ENCODE results near the gene JPT1.

The JPT1 gene

DNA sequence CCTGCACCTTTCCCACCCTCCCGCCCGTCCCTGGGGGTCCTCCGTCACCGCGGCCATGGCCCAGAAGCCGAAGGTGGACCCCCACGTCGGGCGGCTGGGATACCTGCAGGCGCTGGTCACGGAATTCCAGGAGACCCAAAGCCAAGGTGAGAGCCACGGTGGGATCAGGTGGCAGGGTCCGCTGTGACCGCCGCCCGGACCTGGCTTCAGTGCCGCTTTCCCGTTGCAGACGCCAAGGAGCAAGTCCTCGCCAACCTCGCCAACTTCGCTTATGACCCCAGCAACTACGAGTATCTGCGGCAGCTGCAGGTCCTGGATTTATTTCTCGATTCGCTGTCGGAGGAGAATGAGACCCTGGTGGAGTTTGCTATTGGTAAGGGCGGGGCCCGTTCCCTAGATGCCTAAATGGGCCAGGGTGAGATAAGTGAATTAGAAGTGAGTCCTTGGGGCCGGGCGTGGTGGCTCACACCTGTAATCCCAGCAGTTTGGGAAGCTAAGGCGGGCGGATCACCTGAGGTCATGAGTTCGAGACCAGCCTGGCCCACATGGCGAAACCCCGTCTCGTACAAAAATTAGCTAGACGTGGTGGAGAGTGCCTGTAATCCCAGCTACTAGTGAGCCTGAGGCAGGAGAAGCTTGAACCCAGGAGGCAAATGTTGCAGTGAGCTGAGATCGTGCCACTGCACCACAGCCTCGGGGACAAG, 43.9 kb downstream of the JPT1 start:
- Histone ChIP-seq H3K36me3 (ENCODE audit: insufficient read depth, low read length) (no peaks in the 10 kb centered on the region; the same call in 1 of the 2 replicates), H3K4me1 (ENCODE audit: insufficient read depth, low read length) (peaks cover 4% of the 10 kb centered on the region; the same call in 1 of the 2 replicates)

DNA sequence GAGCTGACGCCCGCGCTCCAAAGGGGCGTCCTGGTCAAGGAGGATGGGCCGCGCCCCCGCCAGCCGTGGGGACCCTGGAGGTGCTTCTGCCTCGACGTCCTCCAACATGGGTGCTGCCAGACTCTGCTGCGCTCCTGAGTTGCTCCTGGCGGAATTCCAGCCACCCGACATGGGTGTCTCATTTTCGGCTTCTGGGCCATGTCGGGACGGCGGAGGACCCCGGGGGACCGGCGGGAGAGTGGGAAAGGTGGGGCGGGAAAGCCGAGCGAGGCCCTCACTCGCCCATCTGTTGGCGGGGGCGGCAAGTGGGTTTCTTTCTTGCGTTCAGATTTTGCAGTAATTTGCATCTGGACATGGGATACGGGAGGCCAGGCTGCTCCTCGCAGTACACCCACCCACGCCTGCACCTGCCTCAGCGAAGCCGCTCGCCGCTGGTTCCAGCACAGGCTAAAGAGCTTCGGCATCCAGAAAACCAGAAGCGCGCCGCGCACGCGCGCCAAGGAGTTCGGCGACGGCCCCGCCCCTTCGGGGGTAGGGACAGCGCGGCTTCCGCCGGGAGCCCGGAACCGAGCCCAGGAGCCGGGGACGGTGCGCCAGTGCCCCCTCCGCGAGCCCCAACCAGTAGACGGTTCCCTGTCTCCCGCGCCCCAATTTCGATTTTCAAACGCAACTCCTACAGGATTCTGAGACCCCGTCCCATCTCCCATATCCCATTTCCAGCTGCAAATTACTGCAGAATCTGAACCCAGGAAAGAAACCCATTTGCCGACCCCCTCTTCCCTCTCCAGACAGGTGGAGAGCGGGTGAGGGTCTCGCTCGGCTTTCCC, 44.7 kb downstream of the JPT1 start, which contains the start of gene ARMC7:
TSS of gene ARMC7 (plus strand) at position 563 of the 827 bp plus-strand sequence. CDS start 320 bp downstream, outside the sequence.
- H3K9ac ChIP-seq (ENCODE audit: low read depth, low read length) = peak within 1 kb of the TSS; percentile 87

More for the DNA sequence above, 43.9 kb downstream of the JPT1 start:
- no peaks in the 10 kb centered on the region for H3K9me3 ChIP-seq (ENCODE audit: control insufficient read depth, insufficient read depth, low read length)
- H3K9ac ChIP-seq (ENCODE audit: low read depth, low read length) = peak overlapping the region; percentile 87

DNA sequence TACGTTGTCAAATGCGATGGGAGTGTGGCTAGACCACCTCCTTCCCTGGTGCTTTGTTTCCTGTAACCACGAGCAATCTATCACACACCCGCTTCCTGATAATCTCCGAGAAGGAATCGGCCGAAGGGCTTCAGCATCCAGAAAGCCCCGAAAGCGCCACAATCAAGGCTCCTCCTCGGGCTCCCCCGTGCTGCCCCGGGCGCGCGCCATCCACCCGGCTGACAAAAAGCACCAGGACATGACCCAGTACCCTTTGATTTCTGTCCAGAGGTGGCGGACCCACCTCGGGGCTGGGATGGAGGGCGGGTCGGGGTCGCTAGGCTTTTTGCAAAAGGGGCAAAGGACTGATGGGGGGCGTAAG, 45.3 kb downstream of the JPT1 start:
- Histone ChIP-seq H3K4me1 (ENCODE audit: insufficient read depth, low read length) (no peaks in the 10 kb centered on the region), H3K36me3 (ENCODE audit: insufficient read depth, low read length) (no peaks in the 10 kb centered on the region), H3K9me3 (ENCODE audit: control insufficient read depth, insufficient read depth, low read length) (no peaks in the 10 kb centered on the region), H3K9ac (ENCODE audit: low read depth, low read length) (peak overlapping the region; percentile 87)

More for the DNA sequence above, 44.7 kb downstream of the JPT1 start, which contains the start of gene ARMC7:
- Histone ChIP-seq H3K36me3 (ENCODE audit: insufficient read depth, low read length) (no peaks in the 10 kb centered on the region), H3K4me1 (ENCODE audit: insufficient read depth, low read length) (peaks cover 4% of the 10 kb centered on the region; the same call in 1 of the 2 replicates), H3K9me3 (ENCODE audit: control insufficient read depth, insufficient read depth, low read length) (no peaks in the 10 kb centered on the region)

DNA sequence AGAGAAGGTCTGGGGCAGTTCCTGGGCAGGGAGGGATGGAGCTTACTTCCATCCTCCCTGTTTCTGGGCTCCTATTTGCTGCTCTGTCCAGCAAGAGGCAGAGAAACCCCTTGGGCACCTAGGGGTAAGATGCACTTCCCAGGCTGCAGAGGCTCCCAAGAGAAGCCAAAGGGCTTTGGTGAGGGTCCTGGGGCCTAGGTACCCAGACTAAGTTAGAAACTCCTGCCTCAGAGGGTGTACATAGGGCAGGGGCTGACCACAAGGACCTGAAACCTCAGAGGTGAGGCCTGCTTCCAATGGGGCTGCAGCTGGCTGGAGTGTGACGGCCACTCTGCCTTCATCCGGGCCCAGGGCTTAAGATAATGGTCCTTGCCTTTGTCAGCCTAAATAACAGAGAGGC, 46.1 kb downstream of the JPT1 start:
- Histone ChIP-seq H3K4me1 (ENCODE audit: insufficient read depth, low read length) (no peaks in the 10 kb centered on the region), H3K9me3 (ENCODE audit: control insufficient read depth, insufficient read depth, low read length) (no peaks in the 10 kb centered on the region), H3K9ac (ENCODE audit: low read depth, low read length) (no peak overlapping the region), H3K36me3 (ENCODE audit: insufficient read depth, low read length) (no peaks in the 10 kb centered on the region)

DNA sequence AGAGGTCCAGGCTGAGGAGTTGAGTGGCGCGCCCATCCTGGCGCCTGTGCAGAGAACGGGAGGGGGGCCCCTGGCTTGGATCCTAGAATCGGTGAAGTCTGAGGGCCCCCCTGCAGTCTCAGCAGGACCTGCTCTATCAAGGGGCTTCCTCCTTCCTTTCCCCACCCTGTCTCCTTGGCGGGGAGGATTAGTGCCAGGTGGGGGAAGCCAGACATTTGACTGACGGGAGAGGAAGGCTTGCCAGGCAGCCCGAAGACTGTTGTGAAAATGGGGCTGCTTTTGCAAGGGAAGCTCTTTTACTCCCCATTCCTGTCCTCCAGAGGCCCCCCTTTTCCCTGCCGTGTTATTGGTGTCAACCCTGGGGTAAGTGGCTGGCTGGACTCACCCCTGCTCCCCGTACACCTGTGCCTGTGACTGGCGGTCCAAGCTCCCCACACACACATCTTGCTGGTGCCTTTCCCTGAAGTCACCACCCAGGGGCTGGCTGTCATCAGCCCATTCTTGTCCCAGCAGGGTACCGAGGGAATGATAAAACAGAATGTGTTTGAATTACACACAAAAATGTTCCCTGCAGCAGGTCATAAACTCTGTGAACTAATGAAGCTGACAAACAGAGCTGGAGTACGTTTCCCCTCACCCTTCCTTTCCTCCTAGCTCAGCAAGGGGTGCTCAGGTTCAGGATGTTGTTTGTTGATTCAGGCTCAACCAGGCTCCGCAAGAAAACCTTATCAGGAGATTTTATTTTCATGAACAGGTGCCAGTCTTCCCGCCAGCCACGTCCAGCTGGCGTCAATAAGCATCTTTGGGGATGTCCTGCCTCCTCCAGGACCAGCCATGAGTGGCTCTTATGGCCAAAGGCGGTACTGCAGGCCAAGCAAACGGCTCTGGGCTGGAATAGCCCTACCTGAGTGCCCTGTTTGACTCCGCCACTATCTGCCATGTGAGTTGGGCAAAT, 48.9 kb downstream of the JPT1 start:
- Histone ChIP-seq H3K9ac (ENCODE audit: low read depth, low read length) (no peak overlapping the region), H3K36me3 (ENCODE audit: insufficient read depth, low read length) (0 out of 2 replicates have a peak, but pooled peaks cover 11% of the 10 kb centered on the region), H3K4me1 (ENCODE audit: insufficient read depth, low read length) (peaks cover 8% of the 10 kb centered on the region; the same call in 1 of the 2 replicates), H3K9me3 (ENCODE audit: control insufficient read depth, insufficient read depth, low read length) (no peaks in the 10 kb centered on the region)

DNA sequence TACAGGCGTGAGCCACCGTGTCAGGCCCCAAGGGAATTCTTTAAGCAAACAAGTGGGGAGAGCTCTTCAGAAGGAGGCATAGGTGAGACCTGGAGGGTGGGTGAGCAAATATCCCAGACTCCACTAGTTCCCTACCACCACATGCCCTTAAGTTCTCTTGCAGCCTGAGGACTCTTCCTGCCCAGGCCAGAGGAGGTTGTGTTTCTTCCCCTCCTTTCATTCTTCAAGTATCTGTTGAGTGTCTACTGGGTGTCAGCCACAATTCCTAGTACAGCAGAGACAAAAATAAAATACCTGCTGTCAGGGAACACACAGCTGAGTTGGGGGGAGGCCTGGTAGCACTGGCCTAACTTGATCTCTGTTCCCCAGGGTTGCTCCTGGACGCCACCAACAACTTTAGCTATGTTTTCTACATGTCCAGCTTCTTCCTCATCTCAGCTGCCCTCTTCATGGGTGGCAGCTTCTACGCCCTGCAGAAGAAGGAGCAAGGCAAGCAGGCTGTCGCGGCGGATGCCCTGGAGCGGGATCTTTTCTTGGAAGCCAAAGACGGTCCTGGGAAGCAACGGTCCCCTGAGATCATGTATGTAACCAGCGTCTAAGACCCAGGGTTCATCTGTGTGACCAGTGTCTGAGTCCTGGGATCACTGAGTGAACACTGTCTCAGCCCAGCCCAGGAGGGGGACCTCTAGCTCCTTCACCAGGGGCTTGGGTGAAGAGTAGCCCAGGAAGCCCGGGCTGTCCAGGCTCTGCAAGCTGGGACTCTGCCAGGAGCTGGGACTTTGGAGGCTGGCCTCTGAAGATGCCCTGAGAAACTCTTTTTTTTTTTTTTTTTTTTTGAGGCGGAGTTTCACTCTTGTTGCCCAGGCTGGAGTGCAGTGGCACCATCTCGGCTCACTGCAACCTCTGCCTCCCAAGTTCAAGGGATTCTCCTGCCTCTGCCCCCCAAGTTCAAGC, 50.4 kb downstream of the JPT1 start:
- no peak overlapping the region for H3K9ac ChIP-seq (ENCODE audit: low read depth, low read length)
- peaks cover 8% of the 10 kb centered on the region; the same call in 1 of the 2 replicates for H3K4me1 ChIP-seq (ENCODE audit: insufficient read depth, low read length)
- no peaks in the 10 kb centered on the region for H3K9me3 ChIP-seq (ENCODE audit: control insufficient read depth, insufficient read depth, low read length)
- H3K36me3 ChIP-seq (ENCODE audit: insufficient read depth, low read length) = 0 out of 2 replicates have a peak, but pooled peaks cover 11% of the 10 kb centered on the region

DNA sequence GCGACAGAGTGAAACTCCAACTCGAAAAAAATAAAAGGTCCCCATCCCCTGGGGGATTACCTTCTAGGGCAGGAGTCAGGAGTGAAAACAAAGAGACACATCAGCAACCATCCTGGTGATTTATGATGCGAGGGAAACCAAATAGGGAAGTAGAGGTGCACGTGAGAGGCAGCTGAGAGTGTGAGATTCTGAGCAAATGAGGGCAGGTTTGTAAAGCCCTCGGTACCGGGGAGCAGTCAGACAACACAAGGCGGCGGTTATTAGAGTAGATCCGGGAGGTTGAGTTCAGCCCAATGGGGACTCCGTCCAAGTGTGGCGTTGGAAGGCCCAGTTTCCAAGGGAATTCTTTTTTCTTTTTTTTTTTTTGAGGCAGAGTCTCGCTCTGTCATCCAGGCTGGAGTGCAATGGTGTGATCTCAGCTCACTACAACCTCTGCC, 51.9 kb downstream of the JPT1 start:
- peaks cover 8% of the 10 kb centered on the region; the same call in 1 of the 2 replicates for H3K4me1 ChIP-seq (ENCODE audit: insufficient read depth, low read length)

DNA sequence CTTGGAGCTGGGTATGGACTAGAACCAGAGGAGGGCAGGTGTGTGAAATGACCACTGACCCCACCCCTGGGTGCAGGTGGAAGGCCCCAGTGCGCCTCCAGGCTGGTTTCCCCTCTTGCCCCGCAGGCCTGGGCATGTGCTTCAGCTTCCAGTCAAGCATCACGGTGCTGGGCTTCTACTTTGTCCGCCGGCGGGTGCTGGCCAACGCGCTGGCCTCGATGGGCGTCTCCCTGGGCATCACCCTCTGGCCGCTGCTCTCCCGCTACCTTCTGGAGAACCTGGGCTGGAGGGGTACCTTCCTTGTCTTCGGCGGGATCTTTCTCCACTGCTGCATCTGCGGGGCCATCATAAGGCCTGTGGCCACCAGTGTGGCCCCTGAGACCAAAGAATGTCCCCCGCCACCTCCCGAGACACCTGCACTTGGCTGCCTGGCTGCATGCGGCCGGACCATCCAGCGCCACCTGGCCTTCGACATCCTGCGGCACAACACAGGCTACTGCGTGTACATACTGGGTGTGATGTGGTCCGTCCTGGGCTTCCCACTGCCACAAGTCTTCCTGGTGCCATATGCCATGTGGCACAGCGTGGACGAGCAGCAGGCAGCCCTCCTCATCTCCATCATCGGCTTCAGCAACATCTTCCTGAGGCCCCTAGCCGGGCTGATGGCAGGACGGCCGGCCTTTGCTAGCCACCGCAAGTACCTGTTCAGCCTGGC, 54.3 kb downstream of the JPT1 start:
- Histone ChIP-seq H3K9me3 (ENCODE audit: control insufficient read depth, insufficient read depth, low read length) (no peaks in the 10 kb centered on the region), H3K4me1 (ENCODE audit: insufficient read depth, low read length) (peaks cover 8% of the 10 kb centered on the region; the same call in 1 of the 2 replicates), H3K9ac (ENCODE audit: low read depth, low read length) (no peak overlapping the region), H3K36me3 (ENCODE audit: insufficient read depth, low read length) (peaks cover 16% of the 10 kb centered on the region; the same call in 1 of the 2 replicates)

More for the DNA sequence above, 51.9 kb downstream of the JPT1 start:
- Histone ChIP-seq H3K9me3 (ENCODE audit: control insufficient read depth, insufficient read depth, low read length) (no peaks in the 10 kb centered on the region), H3K36me3 (ENCODE audit: insufficient read depth, low read length) (peaks cover 16% of the 10 kb centered on the region; the same call in 1 of the 2 replicates), H3K9ac (ENCODE audit: low read depth, low read length) (no peak overlapping the region)

DNA sequence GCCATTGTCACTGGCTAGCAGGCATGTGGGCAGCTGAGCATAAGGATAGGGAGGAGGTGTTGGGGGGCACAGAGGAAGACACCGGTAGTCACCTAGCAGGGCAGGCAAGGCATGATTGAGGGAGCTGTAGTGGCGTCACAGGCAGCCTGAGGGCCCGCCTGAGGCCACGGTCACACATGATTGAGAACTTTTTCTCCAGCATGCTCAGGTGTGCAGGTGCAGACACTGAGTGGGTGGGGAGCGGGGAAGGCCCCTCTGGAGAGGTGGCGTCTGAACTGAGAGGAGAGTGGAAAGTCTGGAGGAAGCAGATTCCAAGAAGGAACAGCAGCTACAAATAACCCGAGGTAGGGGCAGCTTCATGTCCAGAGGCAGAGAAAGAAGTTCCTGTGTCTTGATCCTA, 55.5 kb downstream of the JPT1 start:
- H3K9me3 ChIP-seq (ENCODE audit: control insufficient read depth, insufficient read depth, low read length) = no peaks in the 10 kb centered on the region
- H3K36me3 ChIP-seq (ENCODE audit: insufficient read depth, low read length) = peaks cover 16% of the 10 kb centered on the region; the same call in 1 of the 2 replicates
- no peak overlapping the region for H3K9ac ChIP-seq (ENCODE audit: low read depth, low read length)
- H3K4me1 ChIP-seq (ENCODE audit: insufficient read depth, low read length) = peaks cover 8% of the 10 kb centered on the region; the same call in 1 of the 2 replicates

DNA sequence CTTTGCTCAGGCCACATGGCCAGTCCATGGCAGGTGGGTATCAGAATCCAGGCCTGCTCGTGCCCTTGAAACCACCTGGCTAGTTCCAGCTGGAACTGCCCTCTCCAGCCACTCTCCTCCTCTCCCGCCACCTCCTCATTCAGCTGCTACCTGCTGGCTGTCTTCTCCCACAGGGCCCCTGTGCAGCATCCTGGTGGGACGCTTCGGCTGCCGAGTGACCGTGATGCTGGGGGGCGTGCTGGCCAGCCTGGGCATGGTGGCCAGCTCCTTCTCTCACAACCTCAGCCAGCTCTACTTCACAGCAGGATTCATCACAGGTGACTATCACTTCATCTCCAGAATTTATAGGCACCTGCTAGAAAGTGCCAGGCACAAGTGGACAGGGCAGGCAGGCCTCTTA, 56.4 kb downstream of the JPT1 start:
- Histone ChIP-seq H3K36me3 (ENCODE audit: insufficient read depth, low read length) (peaks cover 16% of the 10 kb centered on the region; the same call in 1 of the 2 replicates), H3K4me1 (ENCODE audit: insufficient read depth, low read length) (peaks cover 13% of the 10 kb centered on the region; the same call in 1 of the 2 replicates), H3K9ac (ENCODE audit: low read depth, low read length) (no peak overlapping the region), H3K9me3 (ENCODE audit: control insufficient read depth, insufficient read depth, low read length) (no peaks in the 10 kb centered on the region)

DNA sequence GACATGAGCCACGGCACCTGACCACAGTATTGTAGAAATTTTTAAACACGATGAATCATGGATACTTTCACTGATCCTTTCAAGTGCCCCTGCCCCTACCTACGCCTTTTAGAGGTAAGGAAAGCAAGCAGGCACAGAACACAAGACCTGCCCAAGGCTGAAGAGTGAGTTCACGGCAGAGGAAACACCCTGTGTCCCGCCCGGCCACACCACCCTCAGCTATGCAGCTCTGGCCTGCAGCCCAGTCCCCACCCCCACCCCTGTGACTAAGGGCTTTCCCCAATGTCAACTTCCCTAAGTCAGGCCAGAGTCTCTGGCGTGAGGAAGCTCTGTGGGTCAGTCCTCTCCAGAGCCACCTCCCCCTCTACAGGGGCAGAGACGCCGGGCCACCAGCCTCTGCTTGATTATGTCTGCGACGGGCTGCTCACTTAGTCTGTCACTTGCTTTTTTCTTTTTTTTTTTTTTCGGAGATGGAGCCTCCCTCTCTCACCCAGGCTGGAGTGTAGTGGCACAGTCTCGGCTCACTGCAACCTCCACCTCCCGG, 58.2 kb downstream of the JPT1 start:
- Histone ChIP-seq H3K9me3 (ENCODE audit: control insufficient read depth, insufficient read depth, low read length) (no peaks in the 10 kb centered on the region), H3K4me1 (ENCODE audit: insufficient read depth, low read length) (peaks cover 20% of the 10 kb centered on the region; the same call in 1 of the 2 replicates), H3K9ac (ENCODE audit: low read depth, low read length) (no peak overlapping the region), H3K36me3 (ENCODE audit: insufficient read depth, low read length) (peaks cover 7% of the 10 kb centered on the region; the same call in 1 of the 2 replicates)

DNA sequence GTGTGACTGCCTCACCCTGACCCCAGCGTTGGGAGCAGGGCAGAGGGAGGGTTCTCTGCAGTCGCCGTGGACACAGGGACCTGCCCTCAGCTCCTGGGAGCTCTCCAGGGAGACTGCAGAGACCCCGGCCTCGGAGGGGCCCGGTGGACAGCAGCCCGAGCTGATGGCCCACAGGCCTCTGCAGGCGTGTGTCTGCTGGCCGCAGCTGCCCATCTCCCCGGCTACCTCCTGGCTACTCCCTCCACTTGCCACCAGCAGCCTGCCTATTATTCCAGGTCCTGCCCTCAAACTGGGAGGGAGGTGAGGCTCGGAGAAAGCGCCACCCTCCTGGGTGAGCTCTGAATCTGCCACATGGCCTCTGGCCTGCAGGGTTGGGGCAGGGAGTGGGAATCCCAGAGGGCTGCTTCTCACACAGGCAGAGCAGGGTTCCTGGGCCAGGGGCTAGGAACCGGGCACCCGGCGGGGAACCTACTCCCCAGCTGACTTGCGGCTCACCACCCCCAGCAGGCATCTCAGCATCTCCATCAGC, 59.4 kb downstream of the JPT1 start:
- Histone ChIP-seq H3K4me1 (ENCODE audit: insufficient read depth, low read length) (peaks cover 25% of the 10 kb centered on the region; the same call in 1 of the 2 replicates), H3K9ac (ENCODE audit: low read depth, low read length) (no peak overlapping the region), H3K9me3 (ENCODE audit: control insufficient read depth, insufficient read depth, low read length) (no peaks in the 10 kb centered on the region), H3K36me3 (ENCODE audit: insufficient read depth, low read length) (peaks cover 5% of the 10 kb centered on the region; the same call in 1 of the 2 replicates)

Data from ES-I3 (cell line).